HCT116 (cell line): ENCODE measurements around the gene ZFYVE19. TPM values are rescaled to one million over a fixed set of nuclear protein-coding genes. Genes with fewer than 3 reads are reported as not detected.

ENCODE experiments used
- ATAC-seq: fragments of 200-7000 bp; cut with Tn5 transposase; 2 replicates; pipeline ENCODE4 v1.9.1; 2020; ENCODE audit warnings: mild to moderate bottlenecking, moderate library complexity
- BruUV-seq: library from RNA; stranded (reverse); fragments of 400-500 nt; replicated peaks from 2 replicates; lab custom pipeline; 2021; lab: Mats Ljungman, UMichigan
- CTCF ChIA-PET: fragments of 300-600 bp; sonication (Branson Sonifier 250); formaldehyde crosslinking; loops from one replicate; lab custom pipeline; 2021; ENCODE audit warnings: antibody characterized with exemption; lab: Charles Lee
- POLR2A ChIA-PET: fragments of 300-600, 350-600 bp; sonication (Branson Sonifier 250); formaldehyde crosslinking; loops from one replicate; lab custom pipeline; 2021; ENCODE audit warnings: antibody characterized with exemption; lab: Charles Lee
- RAD21 ChIA-PET, 2 experiments: fragments of 300-600 bp; sonication (Branson Sonifier 250); formaldehyde crosslinking; loops; one replicate each; lab custom pipeline; 2023; ENCODE audit warnings: low total read pairs in 2 of 2; ENCODE audit not compliant: uncharacterized antibody in 2 of 2, unreplicated experiment in 2 of 2, low non-redundant PET in 1 of 2; lab: Charles Lee
- DNase-seq: peaks from one replicate; pipeline ENCODE4 v3.0.0-alpha.2; 2010; ENCODE audit warnings: low read depth, low spot score
- H2AFZ ChIP-seq: fragments of 200-600 bp; shearing (Covaris generic), sonication (generic); 2 replicates; pipeline ENCODE4 v1.6.1; 2017; ENCODE audit warnings: low read depth, mixed run types, mixed read lengths, antibody characterized with exemption, low read length; ENCODE audit not compliant: poor library complexity, severe bottlenecking
- H3K27ac ChIP-seq: 2 replicates; pipeline ENCODE4 v1.5.1; 2012; ENCODE audit warnings: low read depth, low read length
- H3K27me3 ChIP-seq: fragments of 200-600 bp; sonication (generic); 2 replicates; pipeline ENCODE4 v1.6.1; 2016; ENCODE audit warnings: mixed run types, low read length, mixed read lengths; ENCODE audit not compliant: insufficient read depth
- H3K36me3 ChIP-seq, 2 experiments: fragments of 200-500 bp in 1 of 2; fragments of 200-600 bp in 1 of 2; sonication (Bioruptor generic) in 1 of 2; sonication (generic) in 1 of 2; 2 replicates each; pipeline versions ENCODE4 v1.5.1 to v1.6.1; 2014 to 2016; ENCODE audit warnings: low read length in 2 of 2, inconsistent platforms in 1 of 2, mixed read lengths in 1 of 2, mixed run types in 1 of 2; ENCODE audit not compliant: insufficient read depth in 2 of 2, control insufficient read depth in 1 of 2
- H3K4me1 ChIP-seq, 2 experiments: fragments of 200-600 bp in 1 of 2; sonication (generic) in 1 of 2; 2 replicates each; pipeline versions ENCODE4 v1.5.1 to v1.6.1; 2012 to 2017; ENCODE audit warnings: low read length in 2 of 2, inconsistent platforms in 1 of 2, mild to moderate bottlenecking in 1 of 2, mixed read lengths in 1 of 2, mixed run types in 1 of 2, moderate library complexity in 1 of 2; ENCODE audit not compliant: insufficient read depth in 2 of 2, control insufficient read depth in 1 of 2
- H3K4me2 ChIP-seq: fragments of 200-600 bp; sonication (generic); 2 replicates; pipeline ENCODE4 v1.6.1; 2017; ENCODE audit warnings: mixed run types, low read length, mixed read lengths
- H3K4me3 ChIP-seq, 2 experiments: fragments of 200-600 bp in 1 of 2; sonication (generic) in 1 of 2; replicated peaks in 1 of 2; 2 replicates each; pipeline ENCODE4 v1.5.1; 2011 to 2016; ENCODE audit warnings: low read length in 2 of 2, control low read depth in 1 of 2, low read depth in 1 of 2, mild to moderate bottlenecking in 1 of 2, mixed read lengths in 1 of 2, mixed run types in 1 of 2
- H3K79me2 ChIP-seq: fragments of 200-600 bp; sonication (generic); 2 replicates; pipeline ENCODE4 v1.6.1; 2017; ENCODE audit warnings: mild to moderate bottlenecking, mixed run types, low read length, moderate library complexity, mixed read lengths; ENCODE audit not compliant: insufficient read depth
- H3K9ac ChIP-seq: fragments of 200-600 bp; sonication (generic); 2 replicates; pipeline ENCODE4 v1.6.1; 2016; ENCODE audit warnings: low read length, mixed read lengths
- H3K9me2 ChIP-seq: fragments of 200-600 bp; sonication (generic), shearing (Covaris generic); 2 replicates; pipeline ENCODE4 v1.6.1; 2017; ENCODE audit warnings: mixed run types, mild to moderate bottlenecking, moderate library complexity; ENCODE audit not compliant: insufficient read depth
- H3K9me3 ChIP-seq, 2 experiments: fragments of 200-500 bp in 1 of 2; fragments of 200-600 bp in 1 of 2; sonication (Bioruptor generic) in 1 of 2; sonication (generic) in 1 of 2; 2 replicates each; pipeline ENCODE4 v1.6.1; 2014 to 2017; ENCODE audit warnings: low read length in 2 of 2, mixed read lengths in 2 of 2, inconsistent platforms in 1 of 2, low read depth in 1 of 2, mild to moderate bottlenecking in 1 of 2, mixed run types in 1 of 2, moderate library complexity in 1 of 2; ENCODE audit not compliant: control insufficient read depth in 1 of 2, insufficient read depth in 1 of 2
- H4K20me1 ChIP-seq: fragments of 200-600 bp; sonication (generic), shearing (Covaris generic); 2 replicates; pipeline ENCODE4 v1.6.1; 2017; ENCODE audit warnings: mixed run types, mild to moderate bottlenecking, moderate library complexity; ENCODE audit not compliant: insufficient read depth
- CBX3 ChIP-seq: IDR thresholded peaks from 2 replicates; pipeline ENCODE4 v1.6.1; 2012; ENCODE audit warnings: low read depth
- CEBPB ChIP-seq: IDR thresholded peaks from 2 replicates; pipeline ENCODE4 v1.6.1; 2012; ENCODE audit warnings: low read depth
- EGR1 ChIP-seq: IDR thresholded peaks from 2 replicates; pipeline ENCODE4 v1.6.1; 2012; ENCODE audit warnings: low read depth
- EZH2 ChIP-seq: fragments of 200-600 bp; sonication (generic); IDR thresholded peaks from 2 replicates; pipeline ENCODE4 v1.6.1; 2017; ENCODE audit warnings: antibody characterized with exemption, mixed run types
- EZH2phosphoT487 ChIP-seq: fragments of 200-600 bp; IDR thresholded peaks from 2 replicates; pipeline ENCODE4 v1.6.1; 2018; ENCODE audit warnings: antibody characterized with exemption, borderline replicate concordance
- FOSL1 ChIP-seq: IDR thresholded peaks from 2 replicates; pipeline ENCODE4 v1.6.1; 2012; ENCODE audit warnings: low read depth
- SIN3A ChIP-seq: IDR thresholded peaks from 2 replicates; pipeline ENCODE4 v1.6.1; 2012; ENCODE audit warnings: low read depth
- SP1 ChIP-seq: IDR thresholded peaks from 2 replicates; pipeline ENCODE4 v1.6.1; 2012; ENCODE audit warnings: low read depth
- SRF ChIP-seq: IDR thresholded peaks from 2 replicates; pipeline ENCODE4 v1.6.1; 2012; ENCODE audit warnings: low read depth
- TCF7L2 ChIP-seq: IDR thresholded peaks from 2 replicates; pipeline ENCODE4 v1.7.0; 2011; ENCODE audit warnings: borderline replicate concordance, inconsistent platforms; ENCODE audit not compliant: insufficient read depth, insufficient read length; ENCODE audit errors: extremely low read depth
- ZNF274 ChIP-seq: fragments of 200-500 bp; sonication (Bioruptor generic); IDR thresholded peaks from 2 replicates; pipeline ENCODE4 v1.6.1; 2014; ENCODE audit warnings: mild to moderate bottlenecking, low read depth, low read length, inconsistent platforms
- intact Hi-C: fragments of 100-400 bp; cut with micrococcal nuclease; formaldehyde crosslinking; loops from 2 replicates; pipeline ENCODE4 v1.10.0; 2022
- total RNA-seq: library from RNA; stranded (reverse); gene quantifications from one replicate; pipeline ENCODE4 v1.2.1, GENCODE V29; 2021; ENCODE audit not compliant: unreplicated experiment
- TF ChIP-seq, protein P1 (sequence below): IDR thresholded peaks from 2 replicates; pipeline ENCODE4 v1.6.1; 2011; ENCODE audit warnings: mild to moderate bottlenecking, low read length, moderate library complexity; ENCODE audit not compliant: insufficient replicate concordance; ENCODE audit errors: extremely low read depth
- TF ChIP-seq, protein P2 (sequence below): IDR thresholded peaks from 2 replicates; pipeline ENCODE4 v1.6.1; 2012
- TF ChIP-seq, protein P3 (sequence below): IDR thresholded peaks from 2 replicates; pipeline ENCODE4 v1.6.1; 2012
- TF ChIP-seq, protein P4 (sequence below): IDR thresholded peaks from 2 replicates; pipeline ENCODE4 v1.6.1; 2012; ENCODE audit warnings: low read depth
- TF ChIP-seq, protein P5 (sequence below), 3 experiments: fragments of 200-600 bp in 1 of 3; sonication (generic) in 1 of 3; IDR thresholded peaks in 2 of 3; conservative IDR thresholded peaks in 1 of 3; 2 replicates each; pipeline ENCODE4 v1.5.1; 2012 to 2017; ENCODE audit warnings: low read depth in 2 of 3, low read length in 2 of 3, antibody characterized with exemption in 1 of 3, borderline replicate concordance in 1 of 3, control low read depth in 1 of 3, mild to moderate bottlenecking in 1 of 3, mixed read lengths in 1 of 3, mixed run types in 1 of 3, moderate library complexity in 1 of 3; ENCODE audit not compliant: insufficient read depth in 1 of 3

ZFYVE19 gene
- total RNA-seq, 1 experiment from 2014 or later: 29.1 TPM

DNA sequence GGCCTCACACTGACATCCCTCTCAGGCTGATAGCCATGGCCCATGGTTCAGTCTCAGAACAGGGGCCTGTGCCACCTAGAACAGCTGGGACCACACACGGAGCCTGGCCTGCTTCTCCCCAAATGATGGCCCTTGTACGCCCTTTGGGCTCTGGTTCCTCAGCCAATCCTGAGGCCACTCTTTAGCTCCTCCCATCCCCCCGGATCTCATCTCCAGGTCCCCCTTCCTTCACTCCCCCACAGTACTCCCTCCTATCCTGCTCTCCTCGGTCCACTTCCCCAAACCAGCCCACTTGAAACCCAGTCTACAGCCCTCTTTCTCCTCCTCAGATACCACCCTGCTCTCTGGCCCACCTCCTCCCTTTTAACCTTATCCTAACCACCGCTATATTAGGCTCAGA, 17.8 kb upstream of the ZFYVE19 start (continued):
- TF ChIP-seq, protein P1, sequence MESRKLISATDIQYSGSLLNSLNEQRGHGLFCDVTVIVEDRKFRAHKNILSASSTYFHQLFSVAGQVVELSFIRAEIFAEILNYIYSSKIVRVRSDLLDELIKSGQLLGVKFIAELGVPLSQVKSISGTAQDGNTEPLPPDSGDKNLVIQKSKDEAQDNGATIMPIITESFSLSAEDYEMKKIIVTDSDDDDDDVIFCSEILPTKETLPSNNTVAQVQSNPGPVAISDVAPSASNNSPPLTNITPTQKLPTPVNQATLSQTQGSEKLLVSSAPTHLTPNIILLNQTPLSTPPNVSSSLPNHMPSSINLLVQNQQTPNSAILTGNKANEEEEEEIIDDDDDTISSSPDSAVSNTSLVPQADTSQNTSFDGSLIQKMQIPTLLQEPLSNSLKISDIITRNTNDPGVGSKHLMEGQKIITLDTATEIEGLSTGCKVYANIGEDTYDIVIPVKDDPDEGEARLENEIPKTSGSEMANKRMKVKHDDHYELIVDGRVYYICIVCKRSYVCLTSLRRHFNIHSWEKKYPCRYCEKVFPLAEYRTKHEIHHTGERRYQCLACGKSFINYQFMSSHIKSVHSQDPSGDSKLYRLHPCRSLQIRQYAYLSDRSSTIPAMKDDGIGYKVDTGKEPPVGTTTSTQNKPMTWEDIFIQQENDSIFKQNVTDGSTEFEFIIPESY: no peak
- TF ChIP-seq CEBPB (no peak), ZNF274 (no peak), CBX3 (no peak), SIN3A (no peak), SRF (no peak), EZH2 (no peak), EZH2phosphoT487 (no peak)

DNA sequence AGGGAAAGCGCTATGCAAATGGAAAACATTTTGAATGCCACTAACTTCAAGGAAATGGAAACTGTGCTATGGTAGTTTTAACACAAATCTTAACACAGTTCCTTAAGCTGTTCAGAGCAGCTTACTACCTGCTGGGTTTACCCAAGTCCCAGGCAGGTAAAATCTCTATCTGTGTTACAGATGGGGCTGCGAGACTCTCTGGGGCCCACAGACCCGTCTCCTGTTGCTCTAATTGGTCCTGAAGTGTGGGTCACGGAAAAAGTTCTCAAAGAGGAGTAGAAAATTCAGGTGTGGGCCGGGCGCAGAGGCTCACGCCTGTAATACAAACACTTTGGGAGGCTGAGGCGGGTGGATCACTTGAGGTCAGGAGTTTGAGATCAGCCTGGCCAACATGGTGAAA, 16.9 kb upstream of the ZFYVE19 start:
- ATAC-seq: no peak
- Histone ChIP-seq H3K4me2 (peak overlapping the region; percentile 31; the same call in 1 of the 2 replicates), H3K79me2 (peaks cover 44% of the 10 kb centered on the region), H3K36me3 (no peaks in the 10 kb centered on the region), H3K27me3 (no peaks in the 10 kb centered on the region), H3K9me2 (no peaks in the 10 kb centered on the region), H3K27ac (no peak overlapping the region), H2AFZ (no peak overlapping the region), H3K9me3 (no peaks in the 10 kb centered on the region), H4K20me1 (peaks cover 12% of the 10 kb centered on the region; the same call in 1 of the 2 replicates), H3K4me1 (peaks cover 93 to 98% of the 10 kb centered on the region in 2 experiments), H3K9ac (no peak overlapping the region), H3K4me3 (no peak overlapping the region)
- no TSS peak for BruUV-seq
- ChIA-PET RAD21 (no interaction called here), CTCF (interaction anchor here (1.3 kb wide), 1 partner anchor 104 kb away, joined by 3 read pairs; no protein-coding TSS in a partner anchor), POLR2A (interaction anchor here (0.7 kb wide), 1 partner anchor 31 kb away, joined by 13 read pairs; no protein-coding TSS in a partner anchor)
- intact Hi-C loops: loop anchor here (10.0 kb wide), 1 partner anchor 195 kb away; the partner anchor contains the start of gene KNL1
- no peak for DNase-seq
- TF ChIP-seq FOSL1: no peak
- TF ChIP-seq SIN3A: no peak
- TF ChIP-seq, protein P2, sequence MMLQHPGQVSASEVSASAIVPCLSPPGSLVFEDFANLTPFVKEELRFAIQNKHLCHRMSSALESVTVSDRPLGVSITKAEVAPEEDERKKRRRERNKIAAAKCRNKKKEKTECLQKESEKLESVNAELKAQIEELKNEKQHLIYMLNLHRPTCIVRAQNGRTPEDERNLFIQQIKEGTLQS: no peak
- TF ChIP-seq EZH2phosphoT487: no peak
- TF ChIP-seq EGR1: no peak
- TF ChIP-seq, protein P3, sequence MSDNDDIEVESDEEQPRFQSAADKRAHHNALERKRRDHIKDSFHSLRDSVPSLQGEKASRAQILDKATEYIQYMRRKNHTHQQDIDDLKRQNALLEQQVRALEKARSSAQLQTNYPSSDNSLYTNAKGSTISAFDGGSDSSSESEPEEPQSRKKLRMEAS: no peak
- TF ChIP-seq, protein P4, sequence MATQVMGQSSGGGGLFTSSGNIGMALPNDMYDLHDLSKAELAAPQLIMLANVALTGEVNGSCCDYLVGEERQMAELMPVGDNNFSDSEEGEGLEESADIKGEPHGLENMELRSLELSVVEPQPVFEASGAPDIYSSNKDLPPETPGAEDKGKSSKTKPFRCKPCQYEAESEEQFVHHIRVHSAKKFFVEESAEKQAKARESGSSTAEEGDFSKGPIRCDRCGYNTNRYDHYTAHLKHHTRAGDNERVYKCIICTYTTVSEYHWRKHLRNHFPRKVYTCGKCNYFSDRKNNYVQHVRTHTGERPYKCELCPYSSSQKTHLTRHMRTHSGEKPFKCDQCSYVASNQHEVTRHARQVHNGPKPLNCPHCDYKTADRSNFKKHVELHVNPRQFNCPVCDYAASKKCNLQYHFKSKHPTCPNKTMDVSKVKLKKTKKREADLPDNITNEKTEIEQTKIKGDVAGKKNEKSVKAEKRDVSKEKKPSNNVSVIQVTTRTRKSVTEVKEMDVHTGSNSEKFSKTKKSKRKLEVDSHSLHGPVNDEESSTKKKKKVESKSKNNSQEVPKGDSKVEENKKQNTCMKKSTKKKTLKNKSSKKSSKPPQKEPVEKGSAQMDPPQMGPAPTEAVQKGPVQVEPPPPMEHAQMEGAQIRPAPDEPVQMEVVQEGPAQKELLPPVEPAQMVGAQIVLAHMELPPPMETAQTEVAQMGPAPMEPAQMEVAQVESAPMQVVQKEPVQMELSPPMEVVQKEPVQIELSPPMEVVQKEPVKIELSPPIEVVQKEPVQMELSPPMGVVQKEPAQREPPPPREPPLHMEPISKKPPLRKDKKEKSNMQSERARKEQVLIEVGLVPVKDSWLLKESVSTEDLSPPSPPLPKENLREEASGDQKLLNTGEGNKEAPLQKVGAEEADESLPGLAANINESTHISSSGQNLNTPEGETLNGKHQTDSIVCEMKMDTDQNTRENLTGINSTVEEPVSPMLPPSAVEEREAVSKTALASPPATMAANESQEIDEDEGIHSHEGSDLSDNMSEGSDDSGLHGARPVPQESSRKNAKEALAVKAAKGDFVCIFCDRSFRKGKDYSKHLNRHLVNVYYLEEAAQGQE: no peak
- TF ChIP-seq ZNF274: no peak
- no peak for TF ChIP-seq SP1
- TF ChIP-seq, protein P5, sequence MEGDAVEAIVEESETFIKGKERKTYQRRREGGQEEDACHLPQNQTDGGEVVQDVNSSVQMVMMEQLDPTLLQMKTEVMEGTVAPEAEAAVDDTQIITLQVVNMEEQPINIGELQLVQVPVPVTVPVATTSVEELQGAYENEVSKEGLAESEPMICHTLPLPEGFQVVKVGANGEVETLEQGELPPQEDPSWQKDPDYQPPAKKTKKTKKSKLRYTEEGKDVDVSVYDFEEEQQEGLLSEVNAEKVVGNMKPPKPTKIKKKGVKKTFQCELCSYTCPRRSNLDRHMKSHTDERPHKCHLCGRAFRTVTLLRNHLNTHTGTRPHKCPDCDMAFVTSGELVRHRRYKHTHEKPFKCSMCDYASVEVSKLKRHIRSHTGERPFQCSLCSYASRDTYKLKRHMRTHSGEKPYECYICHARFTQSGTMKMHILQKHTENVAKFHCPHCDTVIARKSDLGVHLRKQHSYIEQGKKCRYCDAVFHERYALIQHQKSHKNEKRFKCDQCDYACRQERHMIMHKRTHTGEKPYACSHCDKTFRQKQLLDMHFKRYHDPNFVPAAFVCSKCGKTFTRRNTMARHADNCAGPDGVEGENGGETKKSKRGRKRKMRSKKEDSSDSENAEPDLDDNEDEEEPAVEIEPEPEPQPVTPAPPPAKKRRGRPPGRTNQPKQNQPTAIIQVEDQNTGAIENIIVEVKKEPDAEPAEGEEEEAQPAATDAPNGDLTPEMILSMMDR (IDR thresholded peaks at IDR 0.05 in 2 of 3, conservative IDR thresholded peaks at IDR 0.05 in 1 of 3; ENCODE audit: borderline replicate concordance in 1 of 3, insufficient read depth in 1 of 3, low read depth in 2 of 3, low read length in 2 of 3): no peak
- TF ChIP-seq TCF7L2: no peak
- TF ChIP-seq CBX3: no peak
- TF ChIP-seq CEBPB: no peak
- TF ChIP-seq SRF: no peak
